ENCODE results near the gene GET4. TPM values are rescaled to one million over a fixed set of nuclear protein-coding genes. Genes with fewer than 3 reads are reported as not detected.

Gene GET4
- total and polyA plus RNA-seq, 2 of the 4 experiments (the other 2 are of a cell fraction), result 11.3 to 30.9 TPM

GRCh38 chr7:945147-945555, 68.8 kb downstream of the GET4 start:
- POLR2A ChIA-PET (ENCODE audit: unreplicated experiment), result no interaction called here
- H2BK5ac ChIP-seq (ENCODE audit: low read depth, low read length, poor library complexity, severe bottlenecking), result no peak overlapping the region
- no peak overlapping the region for H3K27ac ChIP-seq (ENCODE audit: insufficient read depth, low read length)
- ATAC-seq (ENCODE audit: low read depth) (no peak), DNase-seq (no peak)
- 83% methylated on average over 8 of the region's 13 CpGs; no CpG with 5 or more reads in 1 of the 2 experiments for WGBS, 2 experiments (ENCODE audit: extremely low coverage in 2 of 2, insufficient read length in 1 of 2)
- H3K9ac ChIP-seq (ENCODE audit: low read depth, low read length), result no peak overlapping the region
- H3K4me1 ChIP-seq (ENCODE audit: control insufficient read depth, insufficient read depth, low read length), result no peaks in the 10 kb centered on the region
- no peaks in the 10 kb centered on the region for H3K9me3 ChIP-seq (ENCODE audit: control insufficient read depth, insufficient read depth, low read length)
- H3K4me2 ChIP-seq (ENCODE audit: low read depth, low read length), result no peak overlapping the region
- no peak overlapping the region for H2AFZ ChIP-seq (replicated peaks; ENCODE audit: low read length, poor library complexity)
- no peaks in the 10 kb centered on the region for H4K20me1 ChIP-seq (ENCODE audit: insufficient read depth, low read length)
- H4K5ac ChIP-seq (ENCODE audit: low read depth, low read length), result no peak overlapping the region
- no peak overlapping the region for H3K56ac ChIP-seq (ENCODE audit: extremely low read depth, insufficient read depth, low read length)
- H2BK20ac ChIP-seq (ENCODE audit: low read depth, low read length), result no peak overlapping the region
- no peak overlapping the region for H2BK15ac ChIP-seq (ENCODE audit: low read depth, low read length)
- H2BK120ac ChIP-seq (ENCODE audit: low read depth, low read length), result no peak overlapping the region
- no peak overlapping the region for H3K18ac ChIP-seq (ENCODE audit: low read depth, low read length)
- no peak overlapping the region for H4K8ac ChIP-seq (ENCODE audit: low read depth in 2 of 2, low read length in 2 of 2)
- H3K4ac ChIP-seq (ENCODE audit: low read depth, low read length), result no peak overlapping the region
- H3K27me3 ChIP-seq (ENCODE audit: control insufficient read depth, insufficient read depth, low read length), result peaks cover 6% of the 10 kb centered on the region
- no peak overlapping the region for H3K4me3 ChIP-seq (ENCODE audit: insufficient read depth, low read depth, low read length)
- no TSS peak for BruUV-seq (replicated peaks)
- dilution Hi-C loops (cut with HindIII; ENCODE audit: low sequenced_read_pairs, unreplicated experiment), result no loop called here
- no peak overlapping the region for H3K23ac ChIP-seq (ENCODE audit: low read depth, low read length)
- H3K9me1 ChIP-seq (ENCODE audit: insufficient read depth, low read length), result no peaks in the 10 kb centered on the region
- no peaks in the 10 kb centered on the region for H3K79me1 ChIP-seq (ENCODE audit: low read depth in 1 of 2, low read length in 2 of 2)
- CTCF ChIA-PET, result no interaction called here
- H2AK5ac ChIP-seq (ENCODE audit: low read depth, low read length), result no peak overlapping the region
- TF ChIP-seq POLR2A (IDR thresholded peaks at IDR 0.05; ENCODE audit: low read depth, low read length) (no peak), RFX5 (IDR thresholded peaks at IDR 0.05; ENCODE audit: low read depth, low read length) (no peak), SMC3 (IDR thresholded peaks at IDR 0.05; ENCODE audit: low read depth, low read length) (no peak), ELK1 (IDR thresholded peaks at IDR 0.05; ENCODE audit: borderline replicate concordance, low read depth, low read length) (no peak), MAFK (IDR thresholded peaks at IDR 0.05; ENCODE audit: low read depth, low read length) (no peak), FOS (IDR thresholded peaks at IDR 0.05; ENCODE audit: low read depth, low read length) (no peak), CEBPB (IDR thresholded peaks at IDR 0.05; ENCODE audit: low read depth, low read length) (no peak), RCOR1 (IDR thresholded peaks at IDR 0.05; ENCODE audit: insufficient replicate concordance, low read length) (no peak), MXI1 (IDR thresholded peaks at IDR 0.05; ENCODE audit: borderline replicate concordance, low read depth, low read length) (no peak), NFE2L2 (IDR thresholded peaks at IDR 0.05; ENCODE audit: low read depth, low read length) (no peak), RAD21 (IDR thresholded peaks at IDR 0.05; ENCODE audit: low read length) (no peak), USF2 (IDR thresholded peaks at IDR 0.05; ENCODE audit: low read depth, low read length) (no peak), MAZ (IDR thresholded peaks at IDR 0.05; ENCODE audit: borderline replicate concordance, low read depth, low read length) (no peak), BHLHE40 (IDR thresholded peaks at IDR 0.05; ENCODE audit: low read depth, low read length) (no peak), CHD1 (IDR thresholded peaks at IDR 0.05; ENCODE audit: low read depth, low read length) (no peak)
- TF ChIP-seq, protein P1, sequence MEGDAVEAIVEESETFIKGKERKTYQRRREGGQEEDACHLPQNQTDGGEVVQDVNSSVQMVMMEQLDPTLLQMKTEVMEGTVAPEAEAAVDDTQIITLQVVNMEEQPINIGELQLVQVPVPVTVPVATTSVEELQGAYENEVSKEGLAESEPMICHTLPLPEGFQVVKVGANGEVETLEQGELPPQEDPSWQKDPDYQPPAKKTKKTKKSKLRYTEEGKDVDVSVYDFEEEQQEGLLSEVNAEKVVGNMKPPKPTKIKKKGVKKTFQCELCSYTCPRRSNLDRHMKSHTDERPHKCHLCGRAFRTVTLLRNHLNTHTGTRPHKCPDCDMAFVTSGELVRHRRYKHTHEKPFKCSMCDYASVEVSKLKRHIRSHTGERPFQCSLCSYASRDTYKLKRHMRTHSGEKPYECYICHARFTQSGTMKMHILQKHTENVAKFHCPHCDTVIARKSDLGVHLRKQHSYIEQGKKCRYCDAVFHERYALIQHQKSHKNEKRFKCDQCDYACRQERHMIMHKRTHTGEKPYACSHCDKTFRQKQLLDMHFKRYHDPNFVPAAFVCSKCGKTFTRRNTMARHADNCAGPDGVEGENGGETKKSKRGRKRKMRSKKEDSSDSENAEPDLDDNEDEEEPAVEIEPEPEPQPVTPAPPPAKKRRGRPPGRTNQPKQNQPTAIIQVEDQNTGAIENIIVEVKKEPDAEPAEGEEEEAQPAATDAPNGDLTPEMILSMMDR (conservative IDR thresholded peaks at IDR 0.05; ENCODE audit: low read depth, low read length), result no peak
- H4K91ac ChIP-seq (ENCODE audit: insufficient read depth, low read depth, low read length), result no peak overlapping the region
- H2AK9ac ChIP-seq (replicated peaks; ENCODE audit: low read depth, low read length, poor library complexity), result no peak overlapping the region
- H3K14ac ChIP-seq (replicated peaks; ENCODE audit: low read depth, low read length), result no peak overlapping the region
- in situ Hi-C loops (cut with MboI; ENCODE audit: low sequenced_read_pairs), result no loop called here
- H3K36me3 ChIP-seq (ENCODE audit: control insufficient read depth, insufficient read depth, low read length), result no peaks in the 10 kb centered on the region
- intact Hi-C loops (cut with micrococcal nuclease), result no loop called here

All from IMR-90 (cell line).